Trophoblast cell (in vitro differentiated cells and primary cell): Measurements from ENCODE around the gene PACC1.
A peak's percentile ranks its signal among the peaks of the same experiment; 100 is the strongest.

Source experiments
- DNase-seq, 2 donors: peaks; one replicate each; pipeline ENCODE4 v3.0.0-alpha.2; 2016
- H2AFZ ChIP-seq: 2 replicates; pipeline ENCODE4 v1.6.1; 2013; ENCODE audit warnings: low read length, moderate library complexity, mild to moderate bottlenecking; ENCODE audit not compliant: insufficient read depth, poor library complexity
- H2AK5ac ChIP-seq: 2 replicates; pipeline ENCODE4 v1.6.1; 2013; ENCODE audit warnings: mild to moderate bottlenecking, low read length
- H2BK120ac ChIP-seq: 2 replicates; pipeline ENCODE4 v1.6.1; 2013; ENCODE audit warnings: low read length, mild to moderate bottlenecking, moderate library complexity; ENCODE audit not compliant: insufficient read depth, poor library complexity
- H2BK12ac ChIP-seq: 2 replicates; pipeline ENCODE4 v1.6.1; 2013; ENCODE audit warnings: mild to moderate bottlenecking, low read length, moderate library complexity
- H2BK5ac ChIP-seq: 2 replicates; pipeline ENCODE4 v1.6.1; 2013; ENCODE audit warnings: low read length, low read depth, moderate library complexity, mild to moderate bottlenecking; ENCODE audit not compliant: poor library complexity
- H3K14ac ChIP-seq: 2 replicates; pipeline ENCODE4 v1.6.1; 2013; ENCODE audit warnings: mild to moderate bottlenecking, low read length
- H3K18ac ChIP-seq: 2 replicates; pipeline ENCODE4 v1.6.1; 2013; ENCODE audit warnings: mild to moderate bottlenecking, low read length
- H3K23ac ChIP-seq: 2 replicates; pipeline ENCODE4 v1.6.1; 2013; ENCODE audit warnings: low read length
- H3K27ac ChIP-seq: 2 replicates; pipeline ENCODE4 v1.5.1; 2013; ENCODE audit warnings: low read depth, mild to moderate bottlenecking, inconsistent platforms, low read length, moderate library complexity
- H3K27me3 ChIP-seq: 2 replicates; pipeline ENCODE4 v1.6.1; 2013; ENCODE audit warnings: inconsistent platforms, mild to moderate bottlenecking, low read length, moderate library complexity; ENCODE audit not compliant: insufficient read depth
- H3K36me3 ChIP-seq, 2 experiments: 1 replicate in 1 of 2; 2 replicates in 1 of 2; pipeline ENCODE4 v1.6.1; 2013; ENCODE audit warnings: low read length in 2 of 2, mild to moderate bottlenecking in 2 of 2, moderate library complexity in 1 of 2; ENCODE audit not compliant: insufficient read depth in 2 of 2, control insufficient read depth in 1 of 2
- H3K4ac ChIP-seq: 2 replicates; pipeline ENCODE4 v1.6.1; 2013; ENCODE audit warnings: low read depth, mild to moderate bottlenecking, low read length, moderate library complexity
- H3K4me1 ChIP-seq, 2 experiments: 1 replicate in 1 of 2; 2 replicates in 1 of 2; pipeline ENCODE4 v1.6.1; 2013; ENCODE audit warnings: low read length in 2 of 2, mild to moderate bottlenecking in 2 of 2, moderate library complexity in 1 of 2; ENCODE audit not compliant: insufficient read depth in 2 of 2, control insufficient read depth in 1 of 2
- H3K4me2 ChIP-seq: 2 replicates; pipeline ENCODE4 v1.6.1; 2013; ENCODE audit warnings: inconsistent platforms, mild to moderate bottlenecking, low read length, moderate library complexity
- H3K4me3 ChIP-seq: 2 replicates; pipeline ENCODE4 v1.5.1; 2013; ENCODE audit warnings: mild to moderate bottlenecking, low read depth, low read length, inconsistent platforms
- H3K79me1 ChIP-seq: one replicate; pipeline ENCODE4 v1.6.1; 2013; ENCODE audit warnings: low read length
- H3K79me2 ChIP-seq: 2 replicates; pipeline ENCODE4 v1.6.1; 2013; ENCODE audit warnings: low read length, mild to moderate bottlenecking; ENCODE audit not compliant: control insufficient read depth, insufficient read depth, poor library complexity
- H3K9ac ChIP-seq: 2 replicates; pipeline ENCODE4 v1.6.1; 2013; ENCODE audit warnings: mild to moderate bottlenecking, low read length
- H3K9me3 ChIP-seq: 2 replicates; pipeline ENCODE4 v1.6.1; 2013; ENCODE audit warnings: low read depth, mild to moderate bottlenecking, control low read depth, inconsistent platforms, low read length; ENCODE audit not compliant: insufficient read depth
- H4K12ac ChIP-seq: 2 replicates; pipeline ENCODE4 v1.6.1; 2013; ENCODE audit warnings: low read depth, mild to moderate bottlenecking, low read length, moderate library complexity
- H4K8ac ChIP-seq: 2 replicates; pipeline ENCODE4 v1.6.1; 2013; ENCODE audit warnings: low read depth, mild to moderate bottlenecking, low read length, moderate library complexity
- H4K91ac ChIP-seq: one replicate; pipeline ENCODE4 v1.6.1; 2013; ENCODE audit warnings: low read depth, mild to moderate bottlenecking, low read length, moderate library complexity
- WGBS: extraction: QIAGEN DNeasy Blood & Tissue Kit; methylation state at CpG from one replicate; pipeline ENCODE4 v1.1.7; 2013; ENCODE audit warnings: missing lambda C conversion rate; ENCODE audit not compliant: insufficient read length, insufficient coverage; ENCODE audit errors: extremely low coverage; 5-methylcytosine and 5-hydroxymethylcytosine counted together

Gene PACC1

DNA sequence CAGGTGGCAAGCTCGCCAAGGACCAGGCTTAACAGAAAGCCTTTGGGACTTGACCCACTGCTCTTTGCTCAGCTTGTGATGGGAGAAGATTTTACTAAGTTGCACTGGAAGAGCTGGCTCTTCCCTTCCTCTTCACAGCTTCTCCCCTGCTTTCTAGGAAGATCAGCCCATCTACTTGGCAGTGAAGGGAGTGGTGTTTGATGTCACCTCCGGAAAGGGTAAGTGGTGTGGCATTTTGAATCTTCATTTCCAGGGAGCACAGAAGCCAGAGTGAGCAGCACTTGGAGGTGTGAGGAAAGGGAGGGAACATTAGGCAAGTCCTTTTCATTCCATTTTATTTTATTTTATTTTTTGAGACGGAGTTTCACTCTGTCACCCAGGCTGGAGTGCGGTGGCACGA is 27.7 kb upstream of the PACC1 start:
- no peak overlapping the region for H2AK5ac ChIP-seq
- no peak overlapping the region for H3K4me3 ChIP-seq
- H3K79me1 ChIP-seq: no peaks in the 10 kb centered on the region
- H3K14ac ChIP-seq: no peak overlapping the region
- H4K12ac ChIP-seq: no peak overlapping the region
- H2BK12ac ChIP-seq: no peak overlapping the region
- no peaks in the 10 kb centered on the region for H3K79me2 ChIP-seq
- H4K91ac ChIP-seq: no peak overlapping the region
- no peak overlapping the region for H2BK5ac ChIP-seq
- no peak overlapping the region for H3K27ac ChIP-seq
- no peaks in the 10 kb centered on the region for H3K4me1 ChIP-seq
- no peak overlapping the region for H3K18ac ChIP-seq
- no peaks in the 10 kb centered on the region for H3K36me3 ChIP-seq
- no peak overlapping the region for H2BK120ac ChIP-seq
- no peak for DNase-seq
- H3K4me2 ChIP-seq: no peak overlapping the region
- H3K9ac ChIP-seq: no peak overlapping the region
- H3K4ac ChIP-seq: no peak overlapping the region
- no CpG with 5 or more reads among the region's 5 CpGs for WGBS
- no peaks in the 10 kb centered on the region for H3K9me3 ChIP-seq
- no peak overlapping the region for H3K23ac ChIP-seq
- no peak overlapping the region for H2AFZ ChIP-seq
- no peak overlapping the region for H4K8ac ChIP-seq
- no peaks in the 10 kb centered on the region for H3K27me3 ChIP-seq

DNA sequence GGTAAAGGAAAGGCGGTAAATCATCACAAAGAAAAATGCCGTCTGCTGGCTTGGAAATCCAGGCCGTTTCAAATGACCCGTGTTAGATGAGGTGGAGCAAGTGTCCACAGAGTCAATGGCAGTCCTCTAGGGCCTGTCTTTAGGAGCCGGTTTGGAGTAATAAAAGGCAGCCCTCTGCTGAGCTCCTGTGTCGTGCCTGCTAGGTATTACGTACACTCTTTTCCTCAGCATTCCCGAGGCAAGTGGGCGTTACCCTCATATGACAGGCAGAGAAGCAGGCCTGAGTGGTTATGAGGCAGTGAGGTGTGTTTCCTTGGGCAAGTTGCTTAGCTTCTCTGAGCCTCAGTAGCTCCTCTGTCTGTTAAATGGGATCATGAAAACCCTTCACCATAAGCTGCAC is 25.7 kb upstream of the PACC1 start:
- no peak overlapping the region for H4K12ac ChIP-seq
- peak in 1 of 2 donors; percentile 51 for DNase-seq
- no peak overlapping the region for H2AK5ac ChIP-seq
- no peaks in the 10 kb centered on the region for H3K79me2 ChIP-seq
- no peak overlapping the region for H3K27ac ChIP-seq
- no peak overlapping the region for H3K23ac ChIP-seq
- whole genome bisulfite sequencing: no CpG with 5 or more reads among the region's 9 CpGs
- no peak overlapping the region for H3K14ac ChIP-seq
- no peak overlapping the region for H3K4ac ChIP-seq
- no peaks in the 10 kb centered on the region for H3K36me3 ChIP-seq
- no peak overlapping the region for H3K18ac ChIP-seq
- H2BK12ac ChIP-seq: no peak overlapping the region
- H3K4me3 ChIP-seq: no peak overlapping the region
- no peak overlapping the region for H2BK120ac ChIP-seq
- H4K91ac ChIP-seq: no peak overlapping the region
- H3K27me3 ChIP-seq: no peaks in the 10 kb centered on the region
- no peak overlapping the region for H2AFZ ChIP-seq
- no peaks in the 10 kb centered on the region for H3K9me3 ChIP-seq
- H3K4me2 ChIP-seq: no peak overlapping the region
- H3K4me1 ChIP-seq: no peaks in the 10 kb centered on the region
- no peak overlapping the region for H3K9ac ChIP-seq
- H3K79me1 ChIP-seq: no peaks in the 10 kb centered on the region
- H2BK5ac ChIP-seq: no peak overlapping the region
- H4K8ac ChIP-seq: no peak overlapping the region

DNA sequence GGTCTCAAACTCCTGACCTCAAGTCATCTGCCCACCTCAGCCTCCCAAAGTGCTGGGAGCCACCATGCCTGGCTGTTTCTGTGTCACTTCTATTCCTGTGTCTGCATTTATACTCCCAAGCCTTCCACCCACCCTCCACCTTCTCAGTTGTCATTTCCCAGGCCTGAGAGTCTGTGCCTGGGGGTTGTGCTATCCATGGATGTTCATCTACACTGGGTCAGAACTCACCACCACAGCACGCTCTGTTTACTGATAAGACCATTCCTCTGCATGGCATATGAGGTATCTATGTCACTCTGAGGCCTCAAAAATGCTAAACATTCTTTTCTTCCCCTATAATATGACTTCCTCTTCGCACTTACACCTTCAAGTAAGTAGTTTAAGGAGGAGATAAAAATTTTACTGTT is 24.1 kb upstream of the PACC1 start:
- no CpG with 5 or more reads among the region's 2 CpGs for WGBS

DNA sequence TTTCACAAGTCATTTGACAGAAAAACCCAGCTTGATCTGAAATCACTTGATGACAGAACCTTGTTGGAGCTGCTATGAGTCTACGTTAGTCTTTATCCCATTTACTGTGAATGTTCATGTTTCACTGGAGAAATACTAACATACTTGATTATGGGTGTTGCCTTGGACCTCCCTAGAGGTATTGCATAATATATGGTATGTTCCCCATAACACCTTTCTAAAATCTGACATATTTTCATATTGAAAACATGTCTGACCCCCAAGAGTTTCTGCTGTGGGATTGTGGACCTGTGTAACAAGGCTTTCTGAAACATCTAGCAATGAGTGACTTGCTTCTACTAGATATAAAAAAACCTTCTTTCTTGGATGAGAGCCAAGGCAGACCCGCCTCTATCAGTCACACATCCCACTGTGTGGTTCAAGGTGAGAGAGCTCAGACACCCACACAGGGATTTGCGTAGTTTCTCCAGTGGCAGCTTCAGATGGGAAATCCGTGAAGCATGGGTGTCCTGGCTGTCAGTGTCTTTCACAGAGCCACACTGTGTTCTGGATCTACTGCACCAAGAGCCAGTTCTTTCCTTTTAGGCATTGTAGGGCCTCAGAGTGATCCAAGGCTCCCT is 22.6 kb upstream of the PACC1 start:
- Histone ChIP-seq H3K9ac (no peak overlapping the region), H2AFZ (no peak overlapping the region), H2AK5ac (no peak overlapping the region), H3K4me1 (no peaks in the 10 kb centered on the region), H4K12ac (no peak overlapping the region), H3K79me1 (peaks cover 1% of the 10 kb centered on the region), H3K14ac (no peak overlapping the region), H3K27me3 (peaks cover 4% of the 10 kb centered on the region), H3K4me2 (no peak overlapping the region), H3K4ac (no peak overlapping the region), H4K91ac (no peak overlapping the region), H2BK5ac (no peak overlapping the region), H3K9me3 (no peaks in the 10 kb centered on the region), H3K23ac (no peak overlapping the region), H2BK120ac (no peak overlapping the region), H3K36me3 (no peaks in the 10 kb centered on the region), H3K79me2 (peaks cover 3% of the 10 kb centered on the region), H3K27ac (no peak overlapping the region), H3K4me3 (no peak overlapping the region), H2BK12ac (no peak overlapping the region), H4K8ac (no peak overlapping the region), H3K18ac (no peak overlapping the region)
- WGBS: no CpG with 5 or more reads among the region's 4 CpGs
- DNase-seq: no peak

More for the DNA sequence above, 24.1 kb upstream of the PACC1 start:
- Histone ChIP-seq H3K23ac (no peak overlapping the region), H3K14ac (no peak overlapping the region), H3K27ac (no peak overlapping the region), H3K79me1 (no peaks in the 10 kb centered on the region), H3K27me3 (no peaks in the 10 kb centered on the region), H3K4me3 (no peak overlapping the region), H2BK12ac (no peak overlapping the region), H3K36me3 (no peaks in the 10 kb centered on the region), H3K79me2 (no peaks in the 10 kb centered on the region), H2AFZ (no peak overlapping the region), H3K9me3 (no peaks in the 10 kb centered on the region), H3K4me2 (no peak overlapping the region), H4K91ac (no peak overlapping the region), H2BK5ac (no peak overlapping the region), H3K4me1 (no peaks in the 10 kb centered on the region), H4K8ac (no peak overlapping the region), H2AK5ac (no peak overlapping the region), H3K4ac (no peak overlapping the region), H2BK120ac (no peak overlapping the region), H4K12ac (no peak overlapping the region), H3K9ac (no peak overlapping the region), H3K18ac (no peak overlapping the region)
- no peak for DNase-seq
